IMR-90 (cell line): ENCODE results near the gene MLLT3. TPM values are rescaled to one million over a fixed set of nuclear protein-coding genes. Genes with fewer than 3 reads are reported as not detected.
A peak's percentile ranks its signal among the peaks of the same experiment; 100 is the strongest.

ENCODE experiments used
- ATAC-seq: fragments of 200-7000 bp; cut with Tn5 transposase; 2 replicates; pipeline ENCODE4 v1.9.1; 2020; ENCODE audit warnings: low read depth, mild to moderate bottlenecking, moderate library complexity
- BruUV-seq: library from RNA; stranded (reverse); fragments of 400-500 nt; replicated peaks from 2 replicates; lab custom pipeline; 2021; lab: Mats Ljungman, UMichigan
- CTCF ChIA-PET: fragments of 300-600 bp; formaldehyde crosslinking; extraction: SDS; loops from one replicate; lab custom pipeline; 2021; ENCODE audit warnings: antibody characterized with exemption; lab: Yijun Ruan, JAX
- POLR2A ChIA-PET: fragments of 300-600 bp; sonication (Branson Sonifier 250); formaldehyde crosslinking; loops from one replicate; lab custom pipeline; 2022; ENCODE audit warnings: antibody characterized with exemption; ENCODE audit not compliant: unreplicated experiment; lab: Charles Lee
- DNase-seq: peaks from one replicate; pipeline ENCODE4 v3.0.0; 2013
- H2AFZ ChIP-seq: replicated peaks from 2 replicates; pipeline ENCODE3; 2013; ENCODE audit warnings: low read length, mild to moderate bottlenecking; ENCODE audit not compliant: poor library complexity
- H2AK5ac ChIP-seq: 2 replicates; pipeline ENCODE4 v1.6.1; 2013; ENCODE audit warnings: low read depth, low read length, inconsistent platforms
- H2AK9ac ChIP-seq: replicated peaks from 2 replicates; pipeline ENCODE3; 2013; ENCODE audit warnings: mild to moderate bottlenecking, low read depth, low read length, moderate library complexity; ENCODE audit not compliant: poor library complexity
- H2BK120ac ChIP-seq: 2 replicates; pipeline ENCODE4 v1.6.1; 2013; ENCODE audit warnings: low read depth, low read length, inconsistent platforms
- H2BK15ac ChIP-seq: 3 replicates; pipeline ENCODE4 v1.6.1; 2013; ENCODE audit warnings: low read depth, low read length, inconsistent platforms
- H2BK20ac ChIP-seq: 2 replicates; pipeline ENCODE4 v1.6.1; 2013; ENCODE audit warnings: low read depth, mild to moderate bottlenecking, inconsistent platforms, low read length, moderate library complexity
- H2BK5ac ChIP-seq: 2 replicates; pipeline ENCODE4 v1.6.1; 2013; ENCODE audit warnings: mild to moderate bottlenecking, low read depth, low read length, inconsistent platforms; ENCODE audit not compliant: poor library complexity, severe bottlenecking
- H3K14ac ChIP-seq: replicated peaks from 2 replicates; pipeline ENCODE4 v1.6.1; 2013; ENCODE audit warnings: low read depth, low read length, inconsistent platforms
- H3K18ac ChIP-seq: 2 replicates; pipeline ENCODE4 v1.6.1; 2013; ENCODE audit warnings: low read depth, low read length, control low read depth
- H3K23ac ChIP-seq: 2 replicates; pipeline ENCODE4 v1.6.1; 2013; ENCODE audit warnings: low read depth, low read length, inconsistent platforms
- H3K27ac ChIP-seq: 2 replicates; pipeline ENCODE4 v1.5.1; 2013; ENCODE audit warnings: mild to moderate bottlenecking, control low read depth, low read length; ENCODE audit not compliant: insufficient read depth
- H3K27me3 ChIP-seq: 2 replicates; pipeline ENCODE4 v1.6.1; 2013; ENCODE audit warnings: low read length; ENCODE audit not compliant: control insufficient read depth, insufficient read depth
- H3K36me3 ChIP-seq: 2 replicates; pipeline ENCODE4 v1.6.1; 2013; ENCODE audit warnings: low read length, mixed read lengths; ENCODE audit not compliant: control insufficient read depth, insufficient read depth
- H3K4ac ChIP-seq: 2 replicates; pipeline ENCODE4 v1.6.1; 2013; ENCODE audit warnings: low read depth, low read length, inconsistent platforms
- H3K4me1 ChIP-seq: 2 replicates; pipeline ENCODE4 v1.6.1; 2013; ENCODE audit warnings: low read length, mixed read lengths; ENCODE audit not compliant: control insufficient read depth, insufficient read depth
- H3K4me2 ChIP-seq: 2 replicates; pipeline ENCODE4 v1.6.1; 2013; ENCODE audit warnings: low read depth, mild to moderate bottlenecking, control low read depth, low read length, moderate library complexity
- H3K4me3 ChIP-seq: 2 replicates; pipeline ENCODE4 v1.5.1; 2013; ENCODE audit warnings: low read depth, mild to moderate bottlenecking, control low read depth, low read length, moderate library complexity; ENCODE audit not compliant: insufficient read depth
- H3K56ac ChIP-seq: 2 replicates; pipeline ENCODE4 v1.6.1; 2013; ENCODE audit warnings: low read length, inconsistent platforms; ENCODE audit not compliant: insufficient read depth; ENCODE audit errors: extremely low read depth
- H3K79me1 ChIP-seq, 2 experiments: 2 replicates each; pipeline ENCODE4 v1.6.1; 2013; ENCODE audit warnings: low read length in 2 of 2, inconsistent platforms in 1 of 2, low read depth in 1 of 2
- H3K9ac ChIP-seq: 2 replicates; pipeline ENCODE4 v1.6.1; 2013; ENCODE audit warnings: low read depth, low read length, control low read depth
- H3K9me1 ChIP-seq: 2 replicates; pipeline ENCODE4 v1.6.1; 2013; ENCODE audit warnings: low read length, inconsistent platforms; ENCODE audit not compliant: insufficient read depth
- H3K9me3 ChIP-seq: 2 replicates; pipeline ENCODE4 v1.6.1; 2013; ENCODE audit warnings: low read length; ENCODE audit not compliant: control insufficient read depth, insufficient read depth
- H4K20me1 ChIP-seq: 2 replicates; pipeline ENCODE4 v1.6.1; 2013; ENCODE audit warnings: low read length, inconsistent platforms; ENCODE audit not compliant: insufficient read depth
- H4K5ac ChIP-seq: 2 replicates; pipeline ENCODE4 v1.6.1; 2013; ENCODE audit warnings: mild to moderate bottlenecking, low read depth, low read length, control low read depth
- H4K8ac ChIP-seq, 2 experiments: 2 replicates each; pipeline ENCODE4 v1.6.1; 2013; ENCODE audit warnings: low read depth in 2 of 2, low read length in 2 of 2, control low read depth in 1 of 2, inconsistent platforms in 1 of 2
- H4K91ac ChIP-seq: 2 replicates; pipeline ENCODE4 v1.6.1; 2013; ENCODE audit warnings: low read depth, low read length, inconsistent platforms; ENCODE audit not compliant: insufficient read depth
- BHLHE40 ChIP-seq: fragments of 150-350 bp; IDR thresholded peaks from 2 replicates; pipeline ENCODE4 v1.6.1; 2016; ENCODE audit warnings: mild to moderate bottlenecking, low read depth, low read length
- CEBPB ChIP-seq: IDR thresholded peaks from 2 replicates; pipeline ENCODE4 v1.6.1; 2012; ENCODE audit warnings: low read depth, low read length, improper control_type of control experiment
- FOS ChIP-seq: fragments of 150-350 bp; IDR thresholded peaks from 2 replicates; pipeline ENCODE4 v1.6.1; 2016; ENCODE audit warnings: low read depth, low read length
- MAFK ChIP-seq: IDR thresholded peaks from 2 replicates; pipeline ENCODE4 v1.6.1; 2012; ENCODE audit warnings: low read depth, low read length, improper control_type of control experiment
- MAZ ChIP-seq: IDR thresholded peaks from 2 replicates; pipeline ENCODE4 v1.6.1; 2012; ENCODE audit warnings: low read depth, mild to moderate bottlenecking, low read length, improper control_type of control experiment, moderate library complexity, borderline replicate concordance
- NFE2L2 ChIP-seq: fragments of 150-350 bp; IDR thresholded peaks from 2 replicates; pipeline ENCODE4 v1.6.1; 2016; ENCODE audit warnings: low read depth, mild to moderate bottlenecking, low read length
- RCOR1 ChIP-seq: IDR thresholded peaks from 2 replicates; pipeline ENCODE4 v1.6.1; 2012; ENCODE audit warnings: mild to moderate bottlenecking, low read length, improper control_type of control experiment; ENCODE audit not compliant: insufficient replicate concordance
- RFX5 ChIP-seq: IDR thresholded peaks from 2 replicates; pipeline ENCODE4 v1.8.0; 2012; ENCODE audit warnings: low read depth, mild to moderate bottlenecking, low read length, moderate library complexity
- USF2 ChIP-seq: fragments of 150-350 bp; IDR thresholded peaks from 2 replicates; pipeline ENCODE4 v1.6.1; 2017; ENCODE audit warnings: mild to moderate bottlenecking, antibody characterized with exemption, low read length, low read depth
- WGBS, 2 experiments: methylation state at CpG; one replicate each; pipeline versions ENCODE4 v1.1.5 to v1.1.7; 2013; ENCODE audit warnings: missing lambda C conversion rate in 2 of 2; ENCODE audit not compliant: insufficient read length in 1 of 2; ENCODE audit errors: extremely low coverage in 2 of 2; 5-methylcytosine and 5-hydroxymethylcytosine counted together
- dilution Hi-C: fragments of 300-500 bp; cut with HindIII; formaldehyde crosslinking; loops from one replicate; pipeline ENCODE4 v1.14.3; 2018; ENCODE audit warnings: low sequenced_read_pairs; ENCODE audit not compliant: unreplicated experiment
- in situ Hi-C: fragments of 300-500 bp; cut with MboI; formaldehyde crosslinking; loops from 3 replicates; pipeline ENCODE4 v1.14.3; 2019; ENCODE audit warnings: low sequenced_read_pairs, inconsistent platforms, mixed read lengths
- intact Hi-C: fragments of 100-400 bp; cut with micrococcal nuclease; formaldehyde crosslinking; loops from 2 replicates; pipeline ENCODE4 v1.10.0; 2022
- polyA plus RNA-seq, 3 experiments: library from polyadenylated mRNA; depleted of rRNA; stranded (reverse); fragments of >200 nt; gene quantifications; 2 replicates each; pipeline ENCODE4 v1.2.3, GENCODE V29; 2012; ENCODE audit warnings: low replicate concordance in 1 of 3
- total RNA-seq: library from RNA; depleted of rRNA; stranded (reverse); fragments of >200 nt; gene quantifications from 2 replicates; pipeline ENCODE4 v1.2.3, GENCODE V29; 2012

The MLLT3 gene
- total and polyA plus RNA-seq, 2 of the 4 experiments (the other 2 are of a cell fraction), result 10.4 to 21.1 TPM

- ATAC-seq (no peak), DNase-seq (peak; percentile 9)
- Histone ChIP-seq H3K23ac (no peak overlapping the region), H2AFZ (no peak overlapping the region), H3K36me3 (peaks cover 3% of the 10 kb centered on the region; the same call in 1 of the 2 replicates), H3K4me1 (peaks cover 3% of the 10 kb centered on the region), H3K4me3 (no peak overlapping the region), H2BK20ac (no peak overlapping the region), H3K56ac (no peak overlapping the region), H3K27ac (no peak overlapping the region), H4K91ac (no peak overlapping the region), H3K18ac (no peak overlapping the region), H4K5ac (no peak overlapping the region), H3K4ac (no peak overlapping the region), H3K14ac (no peak overlapping the region), H2AK9ac (no peak overlapping the region), H2AK5ac (no peak overlapping the region), H2BK5ac (no peak overlapping the region), H2BK120ac (no peak overlapping the region), H3K79me1 (0 out of 4 replicates have a peak, but pooled peaks cover under 1 to 2% of the 10 kb centered on the region in 2 experiments), H4K20me1 (no peaks in the 10 kb centered on the region), H3K9me3 (no peaks in the 10 kb centered on the region), H3K9me1 (no peaks in the 10 kb centered on the region; the same call in 1 of the 2 replicates), H2BK15ac (no peak overlapping the region), H3K27me3 (no peaks in the 10 kb centered on the region; the same call in 1 of the 2 replicates), H4K8ac (no peak overlapping the region), H3K9ac (no peak overlapping the region), H3K4me2 (no peak overlapping the region)
- CTCF ChIA-PET, result no interaction called here
- intact Hi-C loops (no loop called here), in situ Hi-C loops (no loop called here), dilution Hi-C loops (no loop called here)
- TF ChIP-seq RCOR1 (no peak), USF2 (no peak), CEBPB (no peak), FOS (no peak), RFX5 (no peak), BHLHE40 (no peak), MAZ (no peak), MAFK (no peak), NFE2L2 (no peak)
- WGBS, 2 experiments, result no CpG with 5 or more reads among the region's 4 CpGs
- BruUV-seq, result no TSS peak
- POLR2A ChIA-PET, result interaction anchor here (0.7 kb wide), 1 partner anchor 42 kb away, joined by 3 read pairs; no protein-coding TSS in a partner anchor
These were observed 180.4 kb downstream of the MLLT3 start for GRCh38 chr9:20441711-20442423.
